ENCODE measurements around the gene SRGAP1.

DNA sequence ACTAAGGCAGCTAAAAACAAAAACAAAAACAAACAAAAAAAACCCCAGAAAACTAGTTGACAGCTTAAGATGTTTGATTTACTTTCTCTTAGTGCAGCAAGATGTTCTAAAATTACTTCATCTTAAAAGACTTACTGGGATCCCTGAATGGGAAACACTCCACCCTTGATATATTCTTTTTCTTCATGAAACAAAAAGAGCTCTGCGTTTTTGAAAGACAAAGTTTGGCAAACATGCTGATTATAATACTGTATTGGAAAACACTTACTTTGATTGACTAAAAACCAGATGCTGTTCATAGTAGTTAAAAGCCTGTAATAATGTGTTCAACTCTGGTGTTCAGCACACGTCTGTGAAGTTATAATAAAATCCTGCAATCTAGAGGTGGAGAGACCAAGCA lies 136.8 kb downstream of the SRGAP1 start:
- no peak for TF ChIP-seq POLR2A (IDR thresholded peaks at IDR 0.05; ENCODE audit: low read depth, low read length)
- no peak for TF ChIP-seq TAF1 (IDR thresholded peaks at IDR 0.05; ENCODE audit: borderline replicate concordance, low read depth, low read length)
